ENCODE data around the gene PARD3B.

The PARD3B gene

GRCh38 chr2:205086662-205087061 lies 541.4 kb downstream of the PARD3B start:
- no peak for DNase-seq

- no peak for DNase-seq
Measured at GRCh38 chr2:205087862-205088261, 542.6 kb downstream of the PARD3B start.

- no peak for DNase-seq
Measured at GRCh38 chr2:205089958-205090357, 544.7 kb downstream of the PARD3B start.

GRCh38 chr2:205091411-205091810 lies 546.1 kb downstream of the PARD3B start:
- DNase-seq = no peak

- DNase-seq = no peak
Measured at GRCh38 chr2:205094031-205094430, 548.8 kb downstream of the PARD3B start.

GRCh38 chr2:205103699-205104098 lies 558.4 kb downstream of the PARD3B start:
- no peak for DNase-seq

- no peak for DNase-seq
Measured at GRCh38 chr2:205107810-205108209, 562.5 kb downstream of the PARD3B start.

- DNase-seq = no peak
Measured at GRCh38 chr2:205115511-205115910, 570.2 kb downstream of the PARD3B start.

- DNase-seq = no peak
Measured at GRCh38 chr2:205117125-205117524, 571.9 kb downstream of the PARD3B start.

GRCh38 chr2:205119136-205119535 lies 573.9 kb downstream of the PARD3B start:
- DNase-seq = no peak

- no peak for DNase-seq
Measured at GRCh38 chr2:205128726-205129125, 583.5 kb downstream of the PARD3B start.

GRCh38 chr2:205129531-205129930 lies 584.3 kb downstream of the PARD3B start:
- DNase-seq = no peak

- DNase-seq = no peak
Measured at GRCh38 chr2:205130111-205130829, 585.0 kb downstream of the PARD3B start.

- no peak for DNase-seq
Measured at GRCh38 chr2:205133544-205133943, 588.3 kb downstream of the PARD3B start.

- no peak for DNase-seq
Measured at GRCh38 chr2:205138735-205139134, 593.5 kb downstream of the PARD3B start.

GRCh38 chr2:205139822-205140463 lies 594.7 kb downstream of the PARD3B start:
- no peak for DNase-seq

- no peak for DNase-seq
Measured at GRCh38 chr2:205141381-205141780, 596.1 kb downstream of the PARD3B start.

GRCh38 chr2:205145888-205146287 lies 600.6 kb downstream of the PARD3B start:
- DNase-seq = no peak

GRCh38 chr2:205148755-205149154 lies 603.5 kb downstream of the PARD3B start:
- no peak for DNase-seq

GRCh38 chr2:205156457-205156856 lies 611.2 kb downstream of the PARD3B start:
- no peak for DNase-seq

GRCh38 chr2:205158404-205158803 lies 613.1 kb downstream of the PARD3B start:
- no peak for DNase-seq

GRCh38 chr2:205161156-205161839 lies 616.0 kb downstream of the PARD3B start:
- no peak for DNase-seq

- no peak for DNase-seq
Measured at GRCh38 chr2:205166745-205167144, 621.5 kb downstream of the PARD3B start.

GRCh38 chr2:205169012-205169411 lies 623.7 kb downstream of the PARD3B start:
- no peak for DNase-seq
